Muscle layer of duodenum (tissue), 2 donors: ENCODE measurements around the gene PER2.
A peak's percentile ranks its signal among the peaks of the same experiment; 100 is the strongest.

Experiments used
- H3K27ac ChIP-seq: one replicate; pipeline ENCODE4 v1.7.0; 2013; ENCODE audit warnings: mild to moderate bottlenecking, low read length
- H3K27me3 ChIP-seq: one replicate; pipeline ENCODE4 v1.7.0; 2013; ENCODE audit warnings: low read depth, mild to moderate bottlenecking, control low read depth, low read length
- H3K36me3 ChIP-seq, 2 donors: one replicate each; pipeline ENCODE4 v1.7.0; 2013; ENCODE audit warnings: low read length in 2 of 2, control low read depth in 1 of 2, mild to moderate bottlenecking in 1 of 2; ENCODE audit not compliant: insufficient read depth in 2 of 2, control insufficient read depth in 1 of 2
- H3K4me1 ChIP-seq, 2 donors: one replicate each; pipeline ENCODE4 v1.7.0; 2013; ENCODE audit warnings: low read length in 2 of 2, mild to moderate bottlenecking in 2 of 2, control low read depth in 1 of 2, moderate library complexity in 1 of 2; ENCODE audit not compliant: insufficient read depth in 2 of 2, control insufficient read depth in 1 of 2
- H3K4me3 ChIP-seq, 2 donors: one replicate each; pipeline ENCODE4 v1.7.0; 2013; ENCODE audit warnings: low read length in 2 of 2, low read depth in 1 of 2, mild to moderate bottlenecking in 1 of 2
- H3K9me3 ChIP-seq, 2 donors: one replicate each; pipeline ENCODE4 v1.7.0; 2013; ENCODE audit warnings: low read length in 2 of 2, control low read depth in 1 of 2, mild to moderate bottlenecking in 1 of 2; ENCODE audit not compliant: control insufficient read depth in 1 of 2
- donor health status: healthy.

PER2 gene

DNA sequence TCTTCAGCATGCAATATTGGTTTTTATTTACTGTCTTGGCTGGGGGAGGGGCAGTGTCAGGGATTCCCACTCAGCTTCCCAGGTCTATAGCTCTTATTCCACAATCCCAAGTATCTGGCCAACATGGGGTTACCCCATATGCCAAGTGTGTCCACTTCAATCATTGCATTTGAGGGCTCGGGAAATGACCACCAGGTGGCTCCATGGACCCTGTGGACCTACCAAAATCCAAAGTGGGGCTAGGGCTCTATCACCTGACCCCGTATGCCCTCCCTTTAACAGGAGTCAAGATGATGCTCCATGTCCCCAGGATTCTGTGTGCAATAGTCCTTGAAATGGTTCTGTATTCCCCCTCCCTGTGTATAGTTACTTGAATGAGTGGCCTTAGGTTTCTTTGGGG is 19.8 kb upstream of the PER2 start:
- H3K4me1 ChIP-seq = no peaks in the 10 kb centered on the region
- H3K9me3 ChIP-seq = no peaks in the 10 kb centered on the region
- no peak overlapping the region for H3K4me3 ChIP-seq
- no peaks in the 10 kb centered on the region for H3K36me3 ChIP-seq
- no peak overlapping the region for H3K27ac ChIP-seq
- H3K27me3 ChIP-seq = no peaks in the 10 kb centered on the region

DNA sequence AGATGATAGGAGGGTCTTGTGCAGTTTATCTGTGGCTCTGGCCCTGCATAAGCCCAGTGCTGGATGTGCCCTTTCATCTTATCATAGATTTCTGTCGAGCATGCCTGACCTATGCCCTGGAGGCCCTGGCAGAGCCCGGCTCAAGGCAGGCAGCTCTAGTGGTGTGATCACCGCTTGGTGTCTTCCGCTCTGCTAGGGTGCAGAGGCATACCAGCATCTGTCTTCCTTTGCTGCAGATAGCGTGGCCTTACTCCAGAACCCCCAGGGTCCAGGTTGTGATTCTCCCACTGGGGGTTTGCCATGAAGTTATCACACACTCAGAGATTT is 18.2 kb upstream of the PER2 start:
- no peaks in the 10 kb centered on the region for H3K4me1 ChIP-seq
- no peaks in the 10 kb centered on the region for H3K27me3 ChIP-seq
- no peaks in the 10 kb centered on the region for H3K36me3 ChIP-seq
- no peak overlapping the region for H3K27ac ChIP-seq
- H3K9me3 ChIP-seq = no peaks in the 10 kb centered on the region
- no peak overlapping the region for H3K4me3 ChIP-seq

DNA sequence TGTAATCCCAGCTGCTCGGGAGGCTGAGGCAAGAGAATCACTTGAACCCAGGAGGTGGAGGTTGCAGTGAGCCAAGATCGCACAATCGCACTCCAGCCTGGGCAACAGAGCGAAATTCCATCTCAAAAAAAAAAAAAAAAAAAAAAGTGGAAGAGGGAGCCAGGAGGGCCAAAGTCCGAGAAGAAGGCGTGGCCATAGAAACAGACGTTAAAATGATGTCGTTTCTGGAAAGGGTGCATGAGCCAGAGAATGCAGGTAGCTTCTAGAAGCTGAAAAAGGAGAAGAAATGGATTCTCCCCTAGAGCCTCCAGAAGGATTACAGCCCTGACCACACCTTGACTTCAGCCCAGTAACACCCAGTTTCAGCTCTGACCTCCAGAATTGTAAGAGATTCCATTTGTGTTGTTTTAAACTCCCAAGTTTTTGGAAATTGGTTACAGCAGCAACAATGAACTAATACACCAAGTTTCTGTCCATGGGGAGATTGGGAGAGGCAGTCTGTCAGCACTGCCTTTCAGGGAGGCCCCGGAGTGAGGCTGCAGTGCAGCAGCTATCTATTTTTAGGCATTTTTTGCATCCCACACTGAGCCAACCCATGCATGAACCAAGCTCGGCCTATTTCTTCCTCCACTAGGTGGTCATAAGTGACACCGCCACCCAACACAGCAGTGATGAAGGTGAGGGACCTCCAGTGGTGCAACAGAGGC is 17.7 kb upstream of the PER2 start:
- H3K4me1 ChIP-seq = no peaks in the 10 kb centered on the region
- no peaks in the 10 kb centered on the region for H3K9me3 ChIP-seq
- H3K27ac ChIP-seq = peak overlapping the region; percentile 65
- no peaks in the 10 kb centered on the region for H3K27me3 ChIP-seq
- no peak overlapping the region for H3K4me3 ChIP-seq
- no peaks in the 10 kb centered on the region for H3K36me3 ChIP-seq

DNA sequence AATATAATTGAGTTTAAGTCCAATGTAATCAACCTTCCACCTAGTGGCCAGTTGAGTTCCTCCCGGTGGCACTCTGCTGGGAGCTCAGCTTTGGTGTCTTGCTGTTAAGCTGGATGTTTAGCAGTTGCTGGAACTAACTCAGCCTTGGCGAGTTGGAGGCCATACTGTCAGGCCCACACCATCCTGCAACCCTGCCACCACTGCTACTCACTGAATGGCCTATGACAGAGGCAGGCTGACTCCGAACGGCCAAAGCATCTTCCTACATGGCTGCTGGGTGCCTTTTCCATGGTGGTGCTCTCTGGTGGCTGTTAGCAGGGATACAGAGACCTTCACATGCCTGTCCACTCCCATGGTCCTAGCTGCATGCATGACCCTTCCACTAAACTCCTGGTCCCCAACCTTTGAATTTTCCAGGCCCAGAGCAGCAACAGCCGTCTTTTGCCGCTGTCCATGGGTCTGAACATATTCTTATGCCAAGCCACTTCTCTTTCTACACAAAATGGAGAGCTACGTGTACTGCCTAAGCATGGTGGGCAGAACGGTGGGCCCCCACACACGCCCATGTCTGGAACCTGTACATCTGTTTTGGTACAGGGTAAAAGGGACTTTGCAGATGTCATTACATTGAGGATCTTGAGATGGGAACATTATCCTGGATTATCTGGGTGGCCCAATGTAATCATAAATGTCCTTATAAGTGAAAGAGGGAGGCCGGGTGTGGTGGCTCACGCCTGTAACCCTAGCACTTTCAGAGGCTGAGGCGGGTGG is 16.9 kb upstream of the PER2 start:
- H3K27me3 ChIP-seq = no peaks in the 10 kb centered on the region

DNA sequence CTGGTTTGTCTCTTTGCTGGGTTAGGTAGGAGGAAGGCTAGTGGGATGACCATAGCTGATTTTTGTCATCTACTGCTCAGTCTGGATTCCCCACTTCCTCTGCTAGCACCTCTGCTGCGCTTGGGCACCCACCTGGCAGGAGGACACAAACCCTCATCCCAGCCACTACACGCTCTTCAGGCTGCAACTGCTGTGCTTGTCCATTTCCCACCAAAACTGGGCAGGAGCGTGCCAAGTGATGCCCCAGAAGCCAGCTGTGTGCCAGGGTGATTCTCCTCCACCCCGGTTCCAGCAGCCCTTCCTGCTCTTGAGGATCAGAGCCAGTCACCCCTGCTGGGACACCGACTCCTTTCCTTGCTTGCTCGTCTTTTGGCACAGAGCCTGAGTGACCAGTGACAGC is 15.7 kb upstream of the PER2 start:
- Histone ChIP-seq H3K27me3 (no peaks in the 10 kb centered on the region), H3K36me3 (no peaks in the 10 kb centered on the region), H3K27ac (no peak overlapping the region), H3K9me3 (no peaks in the 10 kb centered on the region), H3K4me1 (peaks cover 0 to 4% of the 10 kb centered on the region in 2 donors), H3K4me3 (no peak overlapping the region)

More for the DNA sequence above, 16.9 kb upstream of the PER2 start:
- no peak overlapping the region for H3K4me3 ChIP-seq
- no peaks in the 10 kb centered on the region for H3K4me1 ChIP-seq
- no peaks in the 10 kb centered on the region for H3K9me3 ChIP-seq
- H3K27ac ChIP-seq = no peak overlapping the region
- no peaks in the 10 kb centered on the region for H3K36me3 ChIP-seq

DNA sequence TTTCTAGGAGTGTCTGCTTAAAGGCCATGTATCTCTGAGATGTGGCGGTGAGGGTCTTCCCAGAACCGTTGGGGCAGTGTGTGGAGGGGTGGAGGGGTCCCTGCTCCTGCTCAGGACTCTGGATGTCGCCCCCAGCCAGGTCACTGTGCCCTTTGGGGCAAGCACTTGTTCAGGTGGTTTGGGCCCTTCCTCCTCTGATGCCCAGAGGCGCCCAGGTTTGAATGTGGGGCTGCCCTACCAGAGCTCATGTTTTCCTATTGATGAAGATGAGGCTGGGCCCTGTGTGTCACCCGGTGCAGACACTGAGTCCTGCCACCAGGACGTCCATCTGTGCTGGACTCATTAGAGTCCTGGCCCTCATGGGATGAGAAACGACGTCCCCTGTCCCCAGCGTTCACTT is 14.3 kb upstream of the PER2 start:
- Histone ChIP-seq H3K9me3 (no peaks in the 10 kb centered on the region), H3K4me1 (peaks cover 0 to 4% of the 10 kb centered on the region in 2 donors), H3K4me3 (no peak overlapping the region), H3K36me3 (no peaks in the 10 kb centered on the region), H3K27me3 (no peaks in the 10 kb centered on the region), H3K27ac (no peak overlapping the region)

DNA sequence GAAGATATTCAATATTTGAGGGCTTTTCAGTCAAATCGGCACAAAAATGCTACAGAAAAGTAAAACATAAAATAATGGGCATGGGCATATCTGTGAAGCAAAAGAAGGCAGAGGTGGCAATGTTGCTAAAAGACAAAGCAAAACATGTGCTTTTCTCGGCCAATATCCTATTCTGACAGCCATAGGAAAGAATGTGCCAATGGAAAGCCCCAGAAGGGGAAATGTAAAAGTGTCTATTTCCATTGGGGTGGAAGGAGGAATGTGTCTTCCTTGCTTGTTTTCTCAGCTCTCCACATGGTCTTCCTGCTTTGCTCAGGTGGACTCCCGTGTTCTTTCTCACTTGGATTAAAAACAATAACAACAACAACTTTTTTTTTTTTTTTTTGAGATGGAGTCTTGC is 13.7 kb upstream of the PER2 start:
- no peaks in the 10 kb centered on the region for H3K27me3 ChIP-seq
- peaks cover 0 to 4% of the 10 kb centered on the region in 2 donors for H3K4me1 ChIP-seq
- no peaks in the 10 kb centered on the region for H3K9me3 ChIP-seq
- H3K36me3 ChIP-seq = no peaks in the 10 kb centered on the region
- no peak overlapping the region for H3K27ac ChIP-seq
- no peak overlapping the region for H3K4me3 ChIP-seq

DNA sequence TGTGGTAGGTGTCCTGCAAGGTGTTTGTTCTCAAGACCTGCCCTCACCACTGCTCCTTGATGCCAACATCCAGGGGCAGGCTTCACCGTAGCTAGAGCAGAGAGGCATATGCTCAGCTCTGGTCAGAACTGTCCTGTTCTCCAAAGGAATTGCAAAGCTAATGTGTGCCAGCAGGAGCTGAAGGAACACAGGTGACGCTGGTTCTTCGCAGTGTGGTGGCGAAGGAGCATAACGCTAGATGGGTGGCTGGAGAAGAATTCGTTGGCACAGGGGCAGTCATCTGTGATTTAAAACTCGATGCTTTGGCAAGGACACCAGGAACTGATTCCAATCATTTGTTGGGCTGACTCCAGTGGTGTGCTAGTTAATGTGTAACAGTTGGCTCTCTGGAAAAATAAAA is 11.4 kb upstream of the PER2 start:
- H3K4me3 ChIP-seq = no peak overlapping the region
- H3K27me3 ChIP-seq = no peaks in the 10 kb centered on the region
- H3K9me3 ChIP-seq = no peaks in the 10 kb centered on the region
- H3K27ac ChIP-seq = no peak overlapping the region
- H3K4me1 ChIP-seq = peaks cover 0 to 4% of the 10 kb centered on the region in 2 donors
- H3K36me3 ChIP-seq = no peaks in the 10 kb centered on the region

DNA sequence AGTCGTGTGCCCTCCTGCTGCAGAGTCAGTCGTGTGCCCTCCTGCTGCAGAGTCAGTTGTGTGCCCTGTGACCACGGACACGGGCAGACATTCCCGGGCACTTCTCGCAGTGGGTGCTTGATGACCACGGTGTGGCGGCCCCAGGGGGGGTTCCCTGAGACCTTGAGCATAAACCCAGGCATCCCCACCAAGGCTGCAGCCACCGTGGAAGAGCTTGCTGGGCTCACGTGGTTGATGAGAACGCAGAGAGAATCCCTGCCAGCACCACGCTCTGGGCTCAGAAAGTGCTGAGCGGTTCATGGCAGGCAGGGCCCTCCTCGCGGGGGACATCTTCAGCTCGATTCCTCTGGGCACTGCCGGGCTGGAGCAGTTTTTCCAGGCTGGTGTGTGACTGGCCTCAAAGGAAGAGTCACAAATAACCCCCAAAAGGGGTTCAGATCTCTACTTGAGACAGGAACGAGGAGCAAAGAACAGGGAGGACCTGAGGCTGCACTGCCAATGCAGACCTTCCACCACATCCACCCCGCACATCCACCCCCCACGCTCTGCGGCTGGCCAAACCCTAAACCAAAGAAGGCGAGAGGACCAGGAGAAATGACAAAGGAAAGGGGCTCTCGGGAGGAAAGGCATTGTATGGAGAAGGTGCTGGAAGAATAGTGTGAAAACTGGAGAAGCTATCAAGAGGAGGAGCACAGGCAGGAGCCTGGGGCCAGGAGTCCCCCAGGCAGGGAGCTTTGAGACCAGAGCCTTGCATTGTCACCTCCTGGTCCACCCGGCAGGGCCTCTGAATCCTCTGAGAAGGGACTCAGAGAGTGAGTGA is 8.4 kb upstream of the PER2 start:
- no peaks in the 10 kb centered on the region for H3K27me3 ChIP-seq
- peaks cover 0 to 4% of the 10 kb centered on the region in 2 donors for H3K4me1 ChIP-seq
- no peak overlapping the region for H3K4me3 ChIP-seq
- H3K9me3 ChIP-seq = no peaks in the 10 kb centered on the region
- H3K27ac ChIP-seq = no peak overlapping the region
- H3K36me3 ChIP-seq = no peaks in the 10 kb centered on the region

DNA sequence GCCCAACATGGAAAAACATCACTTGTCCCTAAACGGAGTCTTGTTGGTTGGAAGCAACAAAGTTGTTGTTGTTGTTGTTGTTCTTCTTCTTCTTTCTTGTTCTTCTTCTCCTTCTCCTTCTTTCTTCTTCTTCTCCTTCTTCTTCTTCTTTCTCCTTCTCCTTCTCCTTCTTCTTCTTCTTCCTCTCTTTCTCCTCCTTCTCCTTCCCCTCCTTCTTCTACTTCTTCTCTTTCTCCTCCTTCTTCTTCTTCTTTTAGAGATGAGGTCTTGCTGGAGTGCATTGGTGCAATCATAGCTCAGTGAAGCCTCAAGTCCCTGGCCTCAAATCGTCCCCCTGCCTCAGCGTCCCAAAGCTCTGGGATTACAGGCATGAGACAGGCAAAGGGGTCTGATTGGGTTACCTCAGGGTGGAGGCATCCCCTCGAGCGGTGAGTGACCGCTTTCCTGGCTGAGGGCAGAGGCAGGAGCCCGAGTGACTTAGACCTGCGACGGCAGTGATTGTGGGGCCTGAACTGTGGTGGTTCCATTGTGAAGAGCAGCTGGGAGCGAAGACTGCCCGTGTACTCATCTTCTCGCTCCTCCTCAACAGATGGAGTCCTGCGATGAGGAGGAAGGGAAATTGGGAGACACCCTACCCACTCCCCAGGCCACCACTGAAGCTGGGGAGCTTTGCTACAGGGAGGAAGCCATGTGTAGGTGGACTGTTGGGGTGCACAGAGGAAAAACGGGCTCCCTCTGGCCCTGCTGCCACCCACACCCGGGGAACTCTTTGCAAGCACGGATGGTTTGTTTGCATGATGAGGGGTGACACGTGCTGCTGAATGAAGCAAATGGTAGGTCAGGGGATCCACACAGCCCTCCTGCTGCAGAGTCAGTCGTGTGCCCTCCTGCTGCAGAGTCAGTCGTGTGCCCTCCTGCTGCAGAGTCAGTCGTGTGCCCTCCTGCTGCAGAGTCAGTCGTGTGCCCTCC is 7.0 kb upstream of the PER2 start:
- H3K36me3 ChIP-seq = no peaks in the 10 kb centered on the region
- no peaks in the 10 kb centered on the region for H3K27me3 ChIP-seq
- no peaks in the 10 kb centered on the region for H3K9me3 ChIP-seq
- H3K4me1 ChIP-seq = peaks cover 0 to 4% of the 10 kb centered on the region in 2 donors
- no peak overlapping the region for H3K4me3 ChIP-seq
- H3K27ac ChIP-seq = no peak overlapping the region
